Raji (cell line): ENCODE data around the gene PHKG2.

ENCODE experiments used
- POLR2A ChIP-seq: IDR thresholded peaks from 2 replicates; pipeline ENCODE4 v1.6.1; 2011; ENCODE audit warnings: low read depth, low read length, control low read depth; ENCODE audit not compliant: insufficient read depth

The PHKG2 gene

GRCh38 chr16:30775392-30776188 lies 27.4 kb downstream of the PHKG2 start:
- TF ChIP-seq POLR2A: no peak

- no peak; the same call in none of the 2 replicates for TF ChIP-seq POLR2A
Observed at GRCh38 chr16:30777591-30778297, 29.5 kb downstream of the PHKG2 start.

- TF ChIP-seq POLR2A: no peak
Observed at GRCh38 chr16:30778549-30779244, 30.5 kb downstream of the PHKG2 start.

GRCh38 chr16:30779596-30779995 lies 31.4 kb downstream of the PHKG2 start:
- TF ChIP-seq POLR2A: no peak

GRCh38 chr16:30780021-30780420 lies 31.8 kb downstream of the PHKG2 start:
- TF ChIP-seq POLR2A: no peak

- no peak for TF ChIP-seq POLR2A
Observed at GRCh38 chr16:30780549-30780948, 32.3 kb downstream of the PHKG2 start.

- TF ChIP-seq POLR2A: no peak
Observed at GRCh38 chr16:30782486-30783279, 34.5 kb downstream of the PHKG2 start.

GRCh38 chr16:30783280-30784109 lies 35.3 kb downstream of the PHKG2 start:
- TF ChIP-seq POLR2A: no peak

GRCh38 chr16:30784215-30784614 lies 36.0 kb downstream of the PHKG2 start:
- TF ChIP-seq POLR2A: no peak

GRCh38 chr16:30785126-30786106 lies 37.2 kb downstream of the PHKG2 start:
- TF ChIP-seq POLR2A: no peak

- TF ChIP-seq POLR2A: no peak
Observed at GRCh38 chr16:30786115-30786935, 38.1 kb downstream of the PHKG2 start.

- TF ChIP-seq POLR2A: no peak
Observed at GRCh38 chr16:30786936-30787612, 38.8 kb downstream of the PHKG2 start, which contains the start of gene ZNF629. ZNF629 (minus strand) TSS chr16:30787205; CDS start chr16:30784482, 2,723 bp downstream.
